A549 treated with GW870086 at 1 μM for 4 hours (cell line): Measurements from ENCODE around the gene NEUROD6. TPM values are rescaled to one million over a fixed set of nuclear protein-coding genes. Genes with fewer than 3 reads are reported as not detected.

ENCODE experiments used
- total RNA-seq: library from RNA; stranded (reverse); fragments of 200-300 nt; extraction: Qiagen RNA extraction; gene quantifications from 5 replicates; pipeline ENCODE4 v1.2.3, GENCODE V29; 2022; ENCODE audit warnings: low read depth

NEUROD6 gene
- not detected in 5 replicates for total RNA-seq

DNA sequence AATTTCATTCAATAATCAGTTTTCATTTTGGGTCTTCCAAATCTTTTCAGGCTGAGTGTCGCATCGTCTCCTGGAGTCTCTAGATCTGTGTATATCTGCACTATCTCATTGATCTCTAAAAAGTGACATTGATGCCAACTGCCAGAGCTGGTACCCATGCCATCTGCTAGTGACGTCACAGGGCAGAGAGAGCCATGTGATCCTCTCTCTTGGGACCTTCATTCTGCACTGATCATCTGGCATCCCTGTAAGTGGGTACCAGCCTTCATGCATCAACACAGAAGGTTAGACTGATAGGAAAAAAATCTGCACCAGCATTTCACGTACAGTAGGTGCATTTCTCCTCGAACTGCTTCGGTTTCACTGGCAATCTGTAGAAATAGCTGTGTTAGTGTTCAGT lies at the start of gene NEUROD6:
NEUROD6 (minus strand) TSS at position 124 of the 400 bp plus-strand sequence. CDS start 1,458 bp downstream, outside the sequence.

Other genes with a start within 250 kb of the NEUROD6 start
- not detected in 5 replicates for gene ITPRID1, start 173.4 kb upstream of the NEUROD6 start, total RNA-seq